IPS-NIHi7 (cell line): Measurements from ENCODE around the gene GNLY.
"Not testable (repeated sequence)": the region's sequence is repeated elsewhere in the genome, so short reads cannot be mapped to it uniquely, and the experiment has no call there.

Source experiments
- DNase-seq: peaks from one replicate; pipeline ENCODE4 v3.0.0; 2012; ENCODE audit warnings: mixed read lengths; ENCODE audit errors: extremely low spot score

The GNLY gene

GRCh38 chr2:85708641-85709040, 14.5 kb downstream of the GNLY start:
- no peak for DNase-seq

DNA sequence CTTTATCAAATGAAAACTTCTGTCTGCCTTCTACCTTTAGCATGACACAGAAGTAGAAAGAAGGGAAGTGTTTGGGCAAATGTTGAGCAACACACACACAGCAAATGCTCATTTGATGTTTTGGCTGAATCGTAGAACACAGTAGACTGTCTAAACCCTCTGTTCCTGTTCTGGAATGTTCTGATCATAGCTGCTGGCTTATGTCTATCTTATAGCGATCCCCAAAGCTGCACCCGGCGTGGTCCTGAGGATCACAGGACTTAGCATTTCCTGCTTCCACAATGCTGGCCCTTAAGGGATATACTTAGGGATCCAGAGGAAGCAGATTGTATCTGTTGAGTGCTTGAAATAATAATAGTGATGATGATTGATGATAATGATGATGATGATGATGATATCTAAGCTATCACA, 15.2 kb downstream of the GNLY start:
- no peak for DNase-seq

DNA sequence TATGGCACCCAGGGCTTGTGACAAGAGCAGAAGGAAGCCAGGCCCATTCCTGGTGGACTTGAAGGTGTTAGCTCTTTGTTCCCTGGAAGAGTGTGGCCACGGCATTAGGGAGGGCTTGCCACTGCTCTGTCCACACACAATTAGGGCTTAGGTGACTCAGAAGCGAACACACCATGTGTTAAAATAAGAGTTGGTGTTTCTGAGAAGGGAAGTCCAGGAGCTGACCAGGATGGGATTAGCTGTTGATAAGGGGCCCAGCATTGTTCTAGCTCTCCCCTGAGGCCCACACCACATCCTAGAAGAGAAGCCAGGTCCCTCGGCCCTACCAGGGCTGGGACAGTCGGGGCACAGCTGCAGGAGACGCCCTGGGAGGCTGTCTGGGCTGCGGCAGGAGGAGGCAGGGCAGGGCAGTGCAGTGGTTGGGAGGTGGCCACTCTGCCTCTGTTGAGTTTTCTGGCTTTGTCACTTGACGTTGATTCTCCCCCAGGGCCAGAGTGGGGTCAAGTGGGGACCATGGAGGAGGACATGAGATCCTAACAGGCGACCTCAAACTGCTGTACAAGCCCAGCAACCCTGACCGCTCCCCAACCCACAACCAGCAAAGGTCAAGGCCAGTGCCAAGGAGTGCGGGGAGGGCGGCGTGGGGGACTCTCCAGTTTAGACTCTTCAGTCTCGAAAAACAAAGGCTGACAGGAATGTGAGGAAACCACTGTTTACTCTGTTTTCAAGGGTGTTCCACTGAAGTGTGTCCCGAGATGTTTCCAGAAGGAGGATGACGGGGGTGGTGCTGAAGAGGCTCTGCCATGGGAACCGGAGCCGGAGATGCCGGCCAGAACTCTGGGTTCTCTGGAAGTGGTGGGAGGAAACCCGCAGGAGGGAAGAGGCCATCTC, 16.8 kb downstream of the GNLY start:
- DNase-seq = no peak

- no peak for DNase-seq
These were observed 17.5 kb downstream of the GNLY start for GRCh38 chr2:85711578-85712060.

DNA sequence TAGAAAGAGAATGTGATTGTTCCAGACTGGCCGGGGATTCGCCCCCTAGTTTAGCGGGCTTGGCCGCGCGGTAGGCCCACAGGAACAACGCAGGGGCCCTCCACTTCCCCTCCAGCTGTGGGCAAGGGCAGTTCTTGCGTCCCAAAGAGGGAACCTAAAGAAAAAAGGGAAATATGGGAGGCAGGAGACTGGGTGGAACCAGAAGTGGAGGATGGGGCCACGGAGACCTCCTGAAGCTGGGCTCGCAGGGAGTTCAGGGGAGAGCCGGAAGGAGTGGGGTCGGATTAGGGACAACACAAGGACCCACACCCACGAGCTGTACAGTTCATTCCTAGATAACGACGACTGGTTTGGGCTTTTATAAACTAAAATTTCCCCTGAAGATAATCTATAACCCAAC, 18.2 kb downstream of the GNLY start:
- no peak for DNase-seq

DNA sequence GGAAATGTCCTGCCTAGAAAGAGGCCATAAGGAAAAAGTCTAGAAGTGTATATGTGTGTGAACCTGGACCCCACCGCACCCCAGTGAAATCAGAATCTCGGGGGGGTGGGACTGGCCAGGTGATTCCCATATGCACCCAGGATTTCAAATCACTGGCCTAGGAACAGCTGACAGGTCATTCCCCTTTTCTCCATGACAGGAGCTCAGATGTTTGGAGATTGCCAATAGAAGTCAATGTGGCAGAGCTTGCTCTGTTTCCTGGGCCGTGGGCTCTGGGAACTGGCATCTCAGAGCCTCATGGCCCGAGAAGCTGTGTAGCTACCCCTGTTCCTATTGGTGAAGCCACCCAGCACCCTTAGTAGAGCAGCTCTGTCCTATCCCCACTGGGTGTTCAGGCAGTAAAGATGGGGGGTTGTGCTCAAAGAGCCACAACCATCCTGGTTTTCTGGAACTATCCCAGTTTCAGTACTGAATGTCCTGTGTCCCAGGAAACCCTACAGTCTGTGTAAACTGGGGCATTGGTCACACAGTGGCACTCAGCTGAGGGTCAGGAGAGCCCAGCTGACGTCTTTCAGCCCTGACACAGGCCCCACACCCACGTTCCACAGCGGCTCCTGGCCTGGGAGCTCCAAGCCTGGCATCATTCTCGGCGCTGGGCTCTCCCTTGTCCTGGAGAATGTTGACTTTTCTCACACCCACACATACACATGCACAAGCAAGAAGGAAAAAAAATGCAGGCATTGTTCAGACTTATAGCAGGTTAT, 18.9 kb downstream of the GNLY start:
- DNase-seq = no peak

DNA sequence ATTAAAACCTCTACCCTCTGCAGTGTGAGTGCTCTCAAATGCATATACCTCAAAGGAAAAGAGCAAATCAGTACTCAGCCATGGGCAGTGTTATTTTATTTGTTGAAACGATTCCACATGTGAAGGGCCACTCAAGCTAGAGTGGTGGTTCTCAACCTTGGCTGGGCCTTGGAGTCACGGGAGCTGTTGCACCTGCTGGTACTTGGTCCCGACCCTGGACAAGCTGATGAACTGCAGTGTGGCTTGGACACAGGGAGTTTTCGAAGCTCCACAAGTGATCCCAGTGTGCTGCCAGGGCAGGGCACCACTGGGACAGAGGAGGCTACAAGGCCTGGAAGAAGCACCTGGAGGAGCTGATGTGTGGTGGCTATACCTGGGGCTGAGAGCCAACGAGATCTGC, 19.7 kb downstream of the GNLY start:
- DNase-seq = no peak

- not testable (repeated sequence) for DNase-seq
These were observed 20.3 kb downstream of the GNLY start for GRCh38 chr2:85714421-85714820.

- DNase-seq = no peak
These were observed 20.7 kb downstream of the GNLY start for GRCh38 chr2:85714841-85715240.

GRCh38 chr2:85716346-85716914, 22.3 kb downstream of the GNLY start:
- DNase-seq = no peak

DNA sequence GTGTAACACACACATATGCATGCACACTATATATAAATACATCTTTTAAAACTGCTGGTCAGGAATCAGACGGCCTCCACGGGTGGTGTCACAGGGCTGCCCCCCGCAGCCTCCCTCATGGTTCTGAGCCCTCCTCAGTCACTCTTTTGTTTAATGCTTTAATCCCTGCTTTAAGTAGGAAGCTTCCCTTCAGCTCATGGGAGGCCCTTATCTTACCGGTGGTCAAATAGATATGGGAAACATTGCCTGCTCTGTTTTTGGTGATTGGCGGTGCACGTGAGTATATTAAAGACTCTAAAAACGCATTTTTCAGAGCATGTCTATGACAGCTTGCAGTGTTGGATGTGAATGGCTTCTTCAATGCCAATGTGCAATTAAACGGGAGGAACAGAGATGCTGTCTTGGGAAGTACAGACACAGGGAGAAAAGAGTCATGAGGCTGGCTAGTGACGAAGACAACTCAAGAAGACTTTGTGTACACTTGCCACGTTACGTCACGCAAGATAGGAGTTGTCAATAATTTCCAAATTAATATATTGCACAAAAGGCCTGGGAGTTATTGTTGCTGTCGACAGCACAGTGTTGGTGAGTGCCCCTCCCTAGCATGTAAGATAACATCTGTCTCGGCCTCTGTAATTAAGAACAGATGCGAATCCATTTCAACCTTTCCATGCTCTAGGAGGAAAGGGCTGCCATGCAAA, 23.3 kb downstream of the GNLY start:
- DNase-seq = no peak

DNA sequence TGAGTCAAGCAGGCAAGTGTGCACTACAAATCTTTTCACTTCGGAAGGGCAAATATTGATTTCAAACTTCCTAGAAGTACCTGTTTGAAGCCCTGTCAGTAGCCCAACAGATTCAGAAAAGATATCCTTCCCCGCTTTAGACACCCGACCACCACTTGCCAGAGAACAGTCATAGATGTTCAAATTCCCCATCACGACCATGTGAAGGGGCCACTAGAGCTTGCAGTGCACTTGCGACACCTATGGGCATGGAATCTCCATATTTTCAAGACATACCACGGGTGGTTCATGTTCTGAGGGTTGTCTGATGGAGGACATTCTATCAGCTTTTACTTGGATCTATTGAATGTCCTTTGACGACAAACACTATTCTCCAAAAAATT, 23.8 kb downstream of the GNLY start:
- DNase-seq = no peak

- DNase-seq = no peak
These were observed 24.8 kb downstream of the GNLY start for GRCh38 chr2:85718885-85719492.

- DNase-seq = no peak
These were observed 25.6 kb downstream of the GNLY start for GRCh38 chr2:85719609-85720240.

- DNase-seq = no peak
These were observed 26.4 kb downstream of the GNLY start for GRCh38 chr2:85720533-85720932.

DNA sequence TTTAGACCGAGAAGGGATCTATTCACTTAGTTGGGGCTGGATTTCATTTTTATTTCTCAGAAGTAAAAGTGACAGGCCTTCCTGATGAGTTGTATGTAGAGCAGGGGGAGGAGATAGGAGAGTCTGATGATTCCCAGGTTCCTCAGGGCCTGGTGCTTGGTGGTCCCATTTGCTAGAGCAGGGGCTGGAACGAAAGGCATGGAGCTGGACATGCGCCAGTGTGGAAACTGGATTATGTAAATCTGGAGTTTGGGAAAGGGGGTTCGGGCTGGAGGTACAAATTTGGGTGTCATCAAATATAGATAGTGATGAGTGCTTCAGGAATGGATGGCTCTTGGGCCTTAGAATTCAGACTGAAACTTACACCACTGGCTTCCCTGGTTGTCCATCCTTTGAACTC, 27.5 kb downstream of the GNLY start:
- DNase-seq = no peak

GRCh38 chr2:85722519-85722918, 28.4 kb downstream of the GNLY start:
- no peak for DNase-seq

DNA sequence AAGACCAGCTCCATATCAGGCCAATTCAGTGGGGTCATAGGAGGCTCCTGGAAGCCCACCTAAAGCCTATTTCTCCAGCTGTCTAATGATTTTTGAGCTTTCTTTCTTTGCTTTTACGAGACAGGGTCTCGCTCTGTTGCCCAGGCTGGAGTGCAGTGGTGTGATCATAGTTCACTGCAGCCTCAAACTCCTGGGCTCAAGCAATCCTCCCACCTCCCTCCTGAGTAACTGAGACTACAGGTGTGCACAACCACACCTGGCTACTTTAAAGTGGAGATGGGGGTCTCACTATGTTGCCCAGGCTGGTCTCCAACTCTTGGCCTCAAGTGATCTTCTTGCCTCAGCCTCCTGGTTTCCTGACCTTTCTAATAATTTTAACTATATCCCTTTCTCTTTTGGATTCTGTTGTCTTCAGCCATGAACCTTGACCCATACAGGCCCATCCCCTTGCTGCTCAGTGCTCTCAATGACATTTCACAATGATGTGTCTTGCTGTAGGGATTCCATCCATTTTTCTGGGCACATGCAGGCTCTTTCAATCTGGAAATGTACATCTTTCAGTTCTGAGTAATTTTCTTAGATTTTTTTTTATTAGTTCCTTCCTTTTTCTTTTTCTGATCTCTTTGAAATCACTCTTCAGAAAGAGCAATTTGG, 29.7 kb downstream of the GNLY start:
- DNase-seq = no peak

DNA sequence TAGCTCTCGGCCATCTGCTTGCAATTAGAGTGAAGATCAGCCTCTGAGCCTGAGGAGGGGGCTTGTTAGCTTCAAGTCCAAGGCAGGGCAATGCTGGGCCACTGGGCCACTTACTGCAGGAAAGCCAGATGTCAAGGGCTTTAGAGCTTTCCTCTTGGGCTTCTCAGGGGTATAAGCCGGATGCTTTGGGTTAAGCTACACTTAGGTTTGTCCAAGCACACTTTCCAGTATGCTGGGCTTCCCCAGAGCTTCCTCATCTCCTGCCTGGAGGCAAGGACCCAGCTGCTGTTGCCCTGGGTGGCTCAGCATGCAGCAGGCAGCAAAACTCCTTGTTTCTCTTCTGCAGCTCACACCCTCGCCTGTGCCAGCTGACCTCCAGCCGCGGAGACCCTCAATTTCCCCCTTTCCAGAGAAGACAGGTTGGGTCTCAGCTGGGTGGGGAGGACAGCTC, 30.6 kb downstream of the GNLY start:
- DNase-seq = no peak

- DNase-seq = no peak
These were observed 31.3 kb downstream of the GNLY start for GRCh38 chr2:85725451-85725850.
